Mesenchymal stem cell (in vitro differentiated cells and primary cell): ENCODE data around the gene PNLIPRP3.

Experiments used
- DNase-seq: peaks from one replicate; pipeline ENCODE4 v3.0.0-alpha.2; 2013
- H2AFZ ChIP-seq: one replicate; pipeline ENCODE4 v1.6.1; 2013; ENCODE audit warnings: low read depth, mild to moderate bottlenecking, control low read depth, inconsistent platforms, low read length, moderate library complexity
- H2AK5ac ChIP-seq: 2 replicates; pipeline ENCODE4 v1.6.1; 2013; ENCODE audit warnings: low read length, moderate library complexity, mild to moderate bottlenecking, inconsistent platforms; ENCODE audit not compliant: severe bottlenecking
- H2BK120ac ChIP-seq: one replicate; pipeline ENCODE4 v1.6.1; 2013; ENCODE audit warnings: low read depth, mild to moderate bottlenecking, inconsistent platforms, low read length, moderate library complexity
- H2BK12ac ChIP-seq, 2 experiments: one replicate each; pipeline ENCODE4 v1.6.1; 2013; ENCODE audit warnings: inconsistent platforms in 2 of 2, low read length in 2 of 2, mild to moderate bottlenecking in 2 of 2, moderate library complexity in 2 of 2, control low read depth in 1 of 2
- H2BK15ac ChIP-seq: one replicate; pipeline ENCODE4 v1.6.1; 2013; ENCODE audit warnings: mild to moderate bottlenecking, low read depth, inconsistent platforms; ENCODE audit not compliant: poor library complexity, severe bottlenecking
- H2BK5ac ChIP-seq: 2 replicates; pipeline ENCODE4 v1.6.1; 2013; ENCODE audit warnings: low read depth, mild to moderate bottlenecking, low read length, control low read depth, inconsistent platforms; ENCODE audit not compliant: poor library complexity, severe bottlenecking
- H3K14ac ChIP-seq, 2 experiments: one replicate each; pipeline ENCODE4 v1.6.1; 2013; ENCODE audit warnings: inconsistent platforms in 2 of 2, low read length in 2 of 2, control low read depth in 1 of 2, mild to moderate bottlenecking in 1 of 2, moderate library complexity in 1 of 2
- H3K18ac ChIP-seq, 2 experiments: one replicate each; pipeline ENCODE4 v1.6.1; 2013; ENCODE audit warnings: inconsistent platforms in 2 of 2, low read length in 2 of 2, control low read depth in 1 of 2, low read depth in 1 of 2, mild to moderate bottlenecking in 1 of 2
- H3K23ac ChIP-seq, 2 experiments: one replicate each; pipeline ENCODE4 v1.6.1; 2013; ENCODE audit warnings: inconsistent platforms in 2 of 2, low read length in 2 of 2, mild to moderate bottlenecking in 2 of 2, moderate library complexity in 2 of 2, control low read depth in 1 of 2
- H3K27ac ChIP-seq: 2 replicates; pipeline ENCODE4 v1.5.1; 2013; ENCODE audit warnings: mild to moderate bottlenecking, moderate library complexity, low read length, control low read depth, inconsistent platforms; ENCODE audit not compliant: poor library complexity, severe bottlenecking
- H3K27me3 ChIP-seq, 2 experiments: 2 replicates each; pipeline versions ENCODE4 v1.6.1 to v1.7.0; 2013; ENCODE audit warnings: low read length in 2 of 2, mild to moderate bottlenecking in 2 of 2, moderate library complexity in 2 of 2, control low read depth in 1 of 2, inconsistent platforms in 1 of 2; ENCODE audit not compliant: control insufficient read depth in 1 of 2, insufficient read depth in 1 of 2
- H3K36me3 ChIP-seq, 2 experiments: 2 replicates each; pipeline versions ENCODE4 v1.6.1 to v1.7.0; 2013; ENCODE audit warnings: low read length in 2 of 2, control low read depth in 1 of 2, inconsistent platforms in 1 of 2, low read depth in 1 of 2, mild to moderate bottlenecking in 1 of 2; ENCODE audit not compliant: insufficient read depth in 2 of 2, control insufficient read depth in 1 of 2
- H3K4ac ChIP-seq, 2 experiments: one replicate each; pipeline ENCODE4 v1.6.1; 2013; ENCODE audit warnings: inconsistent platforms in 2 of 2, low read length in 2 of 2, mild to moderate bottlenecking in 2 of 2, moderate library complexity in 2 of 2, control low read depth in 1 of 2, low read depth in 1 of 2
- H3K4me1 ChIP-seq: 2 replicates; pipeline ENCODE4 v1.6.1; 2013; ENCODE audit warnings: low read depth, low read length, control low read depth; ENCODE audit not compliant: control insufficient read depth, insufficient read depth
- H3K4me2 ChIP-seq: 2 replicates; pipeline ENCODE4 v1.6.1; 2013; ENCODE audit warnings: low read length, mild to moderate bottlenecking, inconsistent platforms; ENCODE audit not compliant: poor library complexity, severe bottlenecking
- H3K4me3 ChIP-seq, 2 experiments: 2 replicates each; pipeline versions ENCODE4 v1.5.1 to v1.7.0; 2013; ENCODE audit warnings: low read length in 2 of 2, mild to moderate bottlenecking in 2 of 2, control low read depth in 1 of 2, low read depth in 1 of 2; ENCODE audit not compliant: insufficient read depth in 1 of 2
- H3K79me1 ChIP-seq: replicated peaks from 2 replicates; pipeline ENCODE4 v1.6.1; 2013; ENCODE audit warnings: mild to moderate bottlenecking, control low read depth, low read length, inconsistent platforms; ENCODE audit not compliant: poor library complexity, severe bottlenecking
- H3K9ac ChIP-seq: 2 replicates; pipeline ENCODE4 v1.7.0; 2013; ENCODE audit warnings: mild to moderate bottlenecking, low read length, moderate library complexity
- H3K9me3 ChIP-seq: 2 replicates; pipeline ENCODE4 v1.7.0; 2013; ENCODE audit warnings: mild to moderate bottlenecking, low read length; ENCODE audit not compliant: control insufficient read depth
- H4K8ac ChIP-seq: one replicate; pipeline ENCODE4 v1.6.1; 2013; ENCODE audit warnings: inconsistent platforms, mild to moderate bottlenecking, low read length, moderate library complexity
- H4K91ac ChIP-seq: one replicate; pipeline ENCODE4 v1.6.1; 2013; ENCODE audit warnings: mild to moderate bottlenecking, low read length, inconsistent platforms
- WGBS: methylation state at CpG from one replicate; pipeline ENCODE4 v1.1.7; 2013; ENCODE audit warnings: mixed read lengths; 5-methylcytosine and 5-hydroxymethylcytosine counted together

Gene PNLIPRP3

DNA sequence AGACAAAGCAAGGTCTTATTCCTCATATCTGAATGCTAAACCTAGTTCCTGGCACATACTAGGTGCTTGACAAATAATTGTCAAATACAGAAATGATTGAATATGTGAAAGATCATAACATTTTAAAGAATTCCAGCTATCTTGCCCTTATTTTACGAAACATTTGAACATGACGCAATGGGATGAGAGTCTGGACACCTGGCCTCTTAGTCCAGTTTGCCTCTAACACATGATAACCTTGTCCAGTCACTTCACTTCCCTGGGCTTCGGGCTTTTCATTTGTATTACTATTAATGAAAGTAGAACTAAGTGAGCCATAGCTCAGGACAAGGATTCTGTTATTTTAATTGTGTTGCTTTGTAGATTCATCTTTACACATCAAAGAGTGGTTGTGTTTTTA lies 32.6 kb downstream of the PNLIPRP3 start:
- no peak overlapping the region for H3K4me3 ChIP-seq
- no peaks in the 10 kb centered on the region for H3K4me1 ChIP-seq
- H3K4me2 ChIP-seq = no peak overlapping the region
- no peak overlapping the region for H2AFZ ChIP-seq
- no peak overlapping the region for H2BK15ac ChIP-seq
- no peak overlapping the region for H2BK12ac ChIP-seq
- no peak overlapping the region for H4K8ac ChIP-seq
- no CpG with 5 or more reads among the region's 3 CpGs for WGBS
- H2BK120ac ChIP-seq = no peak overlapping the region
- no peak overlapping the region for H3K4ac ChIP-seq
- no peaks in the 10 kb centered on the region for H3K79me1 ChIP-seq
- H4K91ac ChIP-seq = no peak overlapping the region
- H3K14ac ChIP-seq = no peak overlapping the region
- no peak overlapping the region for H3K27ac ChIP-seq
- peaks cover 0 to 15% of the 10 kb centered on the region in 2 experiments for H3K36me3 ChIP-seq
- no peak overlapping the region for H2BK5ac ChIP-seq
- H2AK5ac ChIP-seq = no peak overlapping the region
- peaks cover 0 to 4% of the 10 kb centered on the region in 2 experiments for H3K27me3 ChIP-seq
- DNase-seq = no peak
- H3K9me3 ChIP-seq = no peaks in the 10 kb centered on the region
- no peak overlapping the region for H3K9ac ChIP-seq
- H3K23ac ChIP-seq = no peak overlapping the region
- no peak overlapping the region for H3K18ac ChIP-seq

DNA sequence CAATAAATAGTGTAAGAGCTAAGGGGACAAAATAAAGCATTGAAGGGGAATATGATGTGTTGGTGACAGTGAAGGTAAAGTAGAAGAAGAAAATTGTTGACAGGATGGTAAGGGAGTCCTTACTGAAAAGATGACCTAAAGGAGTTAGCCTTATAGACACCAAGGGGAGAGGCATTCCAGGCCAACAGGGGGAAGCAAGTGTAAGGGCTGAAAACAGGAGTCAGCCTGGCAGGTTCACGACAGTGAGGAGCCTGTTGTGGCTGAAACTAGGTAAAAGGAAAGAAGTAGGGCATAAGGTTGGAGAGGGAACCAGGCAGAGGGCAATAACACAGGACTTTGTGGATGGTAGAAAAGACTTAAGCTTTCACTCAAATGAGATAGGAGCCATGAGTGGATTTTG lies 34.0 kb downstream of the PNLIPRP3 start:
- Histone ChIP-seq H3K4me2 (no peak overlapping the region), H3K4ac (no peak overlapping the region), H2BK5ac (no peak overlapping the region), H3K79me1 (no peaks in the 10 kb centered on the region), H3K36me3 (peaks cover 0 to 15% of the 10 kb centered on the region in 2 experiments), H3K14ac (no peak overlapping the region), H2BK15ac (no peak overlapping the region), H3K18ac (no peak overlapping the region), H2BK120ac (no peak overlapping the region), H2AK5ac (no peak overlapping the region), H4K91ac (no peak overlapping the region), H3K9me3 (no peaks in the 10 kb centered on the region), H2AFZ (no peak overlapping the region), H3K9ac (no peak overlapping the region), H3K27ac (no peak overlapping the region), H3K23ac (no peak overlapping the region), H3K4me1 (no peaks in the 10 kb centered on the region), H4K8ac (no peak overlapping the region), H2BK12ac (no peak overlapping the region), H3K27me3 (peaks cover 0 to 6% of the 10 kb centered on the region in 2 experiments), H3K4me3 (no peak overlapping the region)
- no peak for DNase-seq
- 35% methylated on average over 1 of the region's 1 CpG for WGBS

DNA sequence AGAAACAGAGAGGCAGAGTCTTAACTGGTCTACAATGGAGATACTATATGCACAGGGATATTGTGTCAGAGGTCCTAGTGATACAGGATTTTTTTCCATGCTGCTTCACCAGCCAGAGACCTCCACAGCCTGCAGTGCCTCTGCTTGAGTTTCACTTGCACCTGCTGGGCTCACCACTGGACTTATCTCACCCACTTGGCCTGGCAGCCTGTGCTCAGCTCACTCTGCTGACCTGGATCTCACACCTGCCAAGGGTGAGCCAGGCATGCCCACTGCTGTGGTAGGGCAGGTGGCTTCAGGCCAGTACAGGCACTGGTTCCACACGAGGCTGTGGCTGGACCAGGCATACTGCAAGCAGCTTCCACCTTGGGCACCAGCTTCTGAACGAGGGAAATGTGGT lies 36.6 kb downstream of the PNLIPRP3 start:
- Histone ChIP-seq H3K23ac (no peak overlapping the region), H3K9me3 (no peaks in the 10 kb centered on the region), H3K9ac (no peak overlapping the region), H2BK120ac (no peak overlapping the region), H3K27ac (no peak overlapping the region), H3K4ac (no peak overlapping the region), H3K4me2 (no peak overlapping the region), H3K79me1 (no peaks in the 10 kb centered on the region), H2BK5ac (no peak overlapping the region), H2AK5ac (no peak overlapping the region), H3K14ac (no peak overlapping the region), H3K4me1 (no peaks in the 10 kb centered on the region), H2BK12ac (no peak overlapping the region), H3K36me3 (peaks cover 0 to 14% of the 10 kb centered on the region in 2 experiments), H3K18ac (no peak overlapping the region), H4K8ac (no peak overlapping the region), H3K4me3 (no peak overlapping the region), H2AFZ (no peak overlapping the region), H3K27me3 (peaks cover 0 to 4% of the 10 kb centered on the region in 2 experiments), H2BK15ac (no peak overlapping the region), H4K91ac (no peak overlapping the region)
- DNase-seq = no peak
- 59% methylated on average over 2 of the region's 2 CpGs for WGBS

DNA sequence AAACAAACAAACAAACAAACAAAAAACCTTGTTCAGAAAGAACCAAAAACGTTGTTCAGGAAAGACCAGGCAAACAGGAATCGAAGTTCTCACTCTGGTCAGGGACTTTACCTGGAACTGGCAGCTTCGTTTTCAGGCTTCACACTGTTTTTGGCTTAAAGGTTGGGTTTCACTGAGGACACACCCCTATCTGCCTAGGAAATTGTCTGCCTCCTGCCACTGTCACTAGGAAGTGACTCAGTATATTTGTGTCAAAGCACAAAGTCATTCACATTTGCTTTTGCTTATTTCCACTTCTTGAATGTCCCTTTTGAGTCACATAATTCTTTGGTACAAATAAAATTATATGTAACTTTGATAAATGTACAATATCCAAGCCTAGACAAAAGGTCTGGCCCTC lies 37.9 kb downstream of the PNLIPRP3 start:
- Histone ChIP-seq H2BK15ac (no peak overlapping the region), H3K23ac (no peak overlapping the region), H3K27me3 (peaks cover 0 to 4% of the 10 kb centered on the region in 2 experiments), H4K91ac (no peak overlapping the region), H3K27ac (no peak overlapping the region), H3K4me2 (no peak overlapping the region), H3K9me3 (no peaks in the 10 kb centered on the region), H4K8ac (no peak overlapping the region), H2AK5ac (no peak overlapping the region), H3K36me3 (peaks cover 0 to 12% of the 10 kb centered on the region in 2 experiments), H3K4me3 (no peak overlapping the region), H2BK120ac (no peak overlapping the region), H2BK12ac (no peak overlapping the region), H3K14ac (no peak overlapping the region), H3K4ac (no peak overlapping the region), H3K4me1 (no peaks in the 10 kb centered on the region), H3K18ac (no peak overlapping the region), H2BK5ac (no peak overlapping the region), H3K9ac (no peak overlapping the region), H2AFZ (no peak overlapping the region), H3K79me1 (no peaks in the 10 kb centered on the region)
- DNase-seq = no peak
- 51% methylated on average over 3 of the region's 3 CpGs for WGBS
